HG02642 (cell line): Measurements from ENCODE around the gene HGD.
A peak's percentile ranks its signal among the peaks of the same experiment; 100 is the strongest.
"Not testable (repeated sequence)": the region's sequence is repeated elsewhere in the genome, so short reads cannot be mapped to it uniquely, and the experiment has no call there.

Experiments
- ATAC-seq: cut with Tn5 transposase; IDR thresholded peaks from one replicate; pipeline ENCODE4 v1.9.1; 2021; ENCODE audit warnings: mild to moderate bottlenecking; ENCODE audit not compliant: unreplicated experiment, poor library complexity

Gene HGD

GRCh38 chr3:120682095-120682681, at the start of gene HGD:
HGD (minus strand) TSS chr3:120682239; CDS start chr3:120682111, 128 bp downstream.
- ATAC-seq, result no peak

- ATAC-seq, result no peak
Measured at GRCh38 chr3:120730576-120731542, 48.8 kb upstream of the HGD start.

GRCh38 chr3:120726791-120727190, 44.8 kb upstream of the HGD start:
- no peak for ATAC-seq

- ATAC-seq, result not testable (repeated sequence)
Measured at GRCh38 chr3:120719167-120719834, 37.3 kb upstream of the HGD start.

- no peak for ATAC-seq
Measured at GRCh38 chr3:120713262-120713661, 31.2 kb upstream of the HGD start.

- no peak for ATAC-seq
Measured at GRCh38 chr3:120710369-120710768, 28.3 kb upstream of the HGD start.

- ATAC-seq, result peak; percentile 56
Measured at GRCh38 chr3:120708408-120708807, 26.4 kb upstream of the HGD start.

- ATAC-seq, result no peak
Measured at GRCh38 chr3:120706950-120707349, 24.9 kb upstream of the HGD start.

GRCh38 chr3:120705884-120706582, 24.0 kb upstream of the HGD start:
- no peak for ATAC-seq

- no peak for ATAC-seq
Measured at GRCh38 chr3:120699333-120699732, 17.3 kb upstream of the HGD start.

GRCh38 chr3:120693439-120694171, 11.6 kb upstream of the HGD start:
- ATAC-seq, result no peak

- ATAC-seq, result no peak
Measured at GRCh38 chr3:120689395-120689794, 7.4 kb upstream of the HGD start.

- ATAC-seq, result peak; percentile 95
Measured at GRCh38 chr3:120688121-120688520, 6.1 kb upstream of the HGD start.

GRCh38 chr3:120685411-120685810, 3.4 kb upstream of the HGD start:
- ATAC-seq, result no peak

GRCh38 chr3:120684896-120685295, 2.9 kb upstream of the HGD start:
- no peak for ATAC-seq

- no peak for ATAC-seq
Measured at GRCh38 chr3:120683671-120684301, 1.7 kb upstream of the HGD start.

GRCh38 chr3:120683213-120683612, 1.2 kb upstream of the HGD start:
- no peak for ATAC-seq

- ATAC-seq, result no peak
Measured at GRCh38 chr3:120681506-120682038, 467 bp downstream of the HGD start.

- ATAC-seq, result no peak
Measured at GRCh38 chr3:120681018-120681417, 1.0 kb downstream of the HGD start.
